Endothelial cell of umbilical vein (primary cell): ENCODE data around the gene GATA1. TPM values are rescaled to one million over a fixed set of nuclear protein-coding genes. Genes with fewer than 3 reads are reported as not detected.

Experiments used
- BruUV-seq: library from RNA; stranded (reverse); fragments of 400-500 nt; replicated peaks from 2 replicates; lab custom pipeline; 2021; lab: Mats Ljungman, UMichigan
- CTCF ChIA-PET: fragments of 300-600, 350-600 bp; sonication (Branson Sonifier 250); formaldehyde crosslinking; loops from one replicate; lab custom pipeline; 2021; ENCODE audit warnings: antibody characterized with exemption, inconsistent platforms; lab: Charles Lee
- POLR2A ChIA-PET: fragments of 300-600, 350-600 bp; sonication (Branson Sonifier 250); formaldehyde crosslinking; loops from one replicate; lab custom pipeline; 2021; ENCODE audit warnings: antibody characterized with exemption, inconsistent platforms; lab: Charles Lee
- DNase-seq: peaks from one replicate; pipeline ENCODE4 v3.0.0-alpha.2; 2011; ENCODE audit warnings: low read depth, low spot score
- FAIRE-seq: peaks from 2 replicates; lab custom pipeline; 2011; peaks lifted over from hg19 to GRCh38; lab: Jason Lieb, UNC
- H2AFZ ChIP-seq: 2 replicates; pipeline ENCODE4 v1.6.0; 2012; ENCODE audit warnings: low read depth, low read length, control low read depth, inconsistent platforms
- H3K27ac ChIP-seq: 2 replicates; pipeline ENCODE4 v1.5.1; 2011; ENCODE audit warnings: low read depth, mild to moderate bottlenecking, control low read depth, low read length, moderate library complexity; ENCODE audit not compliant: insufficient read depth
- H3K27me3 ChIP-seq, 2 experiments: 2 replicates each; pipeline versions ENCODE4 v1.6.0 to v1.6.1; 2011; ENCODE audit warnings: low read length in 2 of 2, mixed read lengths in 1 of 2; ENCODE audit not compliant: control insufficient read depth in 2 of 2, insufficient read depth in 2 of 2
- H3K36me3 ChIP-seq, 2 experiments: 2 replicates in 1 of 2; 3 replicates in 1 of 2; pipeline ENCODE4 v1.5.1; 2011; ENCODE audit warnings: low read length in 2 of 2, mild to moderate bottlenecking in 1 of 2, moderate library complexity in 1 of 2; ENCODE audit not compliant: control insufficient read depth in 2 of 2, insufficient read depth in 2 of 2; ENCODE audit errors: extremely low read depth in 1 of 2
- H3K4me1 ChIP-seq: 3 replicates; pipeline ENCODE4 v1.5.1; 2011; ENCODE audit warnings: mild to moderate bottlenecking, low read length; ENCODE audit not compliant: control insufficient read depth, insufficient read depth; ENCODE audit errors: extremely low read depth
- H3K4me2 ChIP-seq: 2 replicates; pipeline ENCODE4 v1.6.1; 2011; ENCODE audit warnings: low read length, control low read depth, mixed read lengths; ENCODE audit not compliant: insufficient read depth
- H3K4me3 ChIP-seq, 3 experiments: fragments of 200-600 bp in 1 of 3; sonication (generic), shearing (Covaris generic) in 1 of 3; replicated peaks in 1 of 3; 2 replicates each; pipeline ENCODE4 v1.5.1; 2011 to 2016; ENCODE audit warnings: control low read depth in 3 of 3, low read length in 3 of 3, mild to moderate bottlenecking in 2 of 3, inconsistent platforms in 1 of 3, low read depth in 1 of 3, moderate library complexity in 1 of 3; ENCODE audit not compliant: insufficient read depth in 1 of 3
- H3K79me2 ChIP-seq: 2 replicates; pipeline ENCODE4 v1.6.0; 2012; ENCODE audit warnings: low read length, inconsistent platforms; ENCODE audit not compliant: control insufficient read depth, insufficient read depth
- H3K9ac ChIP-seq: replicated peaks from 2 replicates; pipeline ENCODE3; 2011; ENCODE audit warnings: low read length, control low read depth; ENCODE audit not compliant: insufficient read depth; ENCODE audit errors: extremely low read depth
- H3K9me1 ChIP-seq: replicated peaks from 3 replicates; pipeline ENCODE4 v1.6.0; 2011; ENCODE audit warnings: mild to moderate bottlenecking, low read length; ENCODE audit not compliant: control insufficient read depth, insufficient read depth; ENCODE audit errors: extremely low read depth
- H3K9me3 ChIP-seq: replicated peaks from 2 replicates; pipeline ENCODE4 v1.5.1; 2012; ENCODE audit warnings: low read length, inconsistent platforms; ENCODE audit not compliant: control insufficient read depth, insufficient read depth
- H4K20me1 ChIP-seq: replicated peaks from 2 replicates; pipeline ENCODE3; 2011; ENCODE audit warnings: mild to moderate bottlenecking, low read length; ENCODE audit not compliant: control insufficient read depth, insufficient read depth; ENCODE audit errors: extremely low read depth
- EZH2 ChIP-seq: IDR thresholded peaks from 2 replicates; pipeline ENCODE4 v1.6.1; 2012; ENCODE audit warnings: borderline replicate concordance, low read depth, mild to moderate bottlenecking, moderate library complexity, low read length, inconsistent platforms; ENCODE audit not compliant: severe bottlenecking
- FOS ChIP-seq: IDR thresholded peaks from 2 replicates; pipeline ENCODE4 v1.6.1; 2011; ENCODE audit warnings: mild to moderate bottlenecking, low read length, moderate library complexity, borderline replicate concordance; ENCODE audit not compliant: insufficient read depth
- GATA2 ChIP-seq: IDR thresholded peaks from 2 replicates; pipeline ENCODE4 v1.7.0; 2011; ENCODE audit warnings: low read depth, mild to moderate bottlenecking, moderate library complexity, mixed read lengths, low read length; ENCODE audit not compliant: insufficient read length, insufficient read depth
- JUN ChIP-seq: IDR thresholded peaks from 2 replicates; pipeline ENCODE4 v1.6.1; 2011; ENCODE audit warnings: borderline replicate concordance, low read depth; ENCODE audit not compliant: insufficient read length, insufficient read depth
- MYC ChIP-seq: IDR thresholded peaks from one replicate; pipeline ENCODE4 v1.6.1; 2011; ENCODE audit warnings: mild to moderate bottlenecking, low read depth, low read length
- POLR2A ChIP-seq: IDR thresholded peaks from 2 replicates; pipeline ENCODE4 v1.6.1; 2012; ENCODE audit warnings: low read depth, mild to moderate bottlenecking, control low read depth, low read length
- POLR2AphosphoS5 ChIP-seq: IDR thresholded peaks from 2 replicates; pipeline ENCODE4 v1.6.1; 2012; ENCODE audit warnings: low read depth, mild to moderate bottlenecking, control low read depth, low read length, moderate library complexity; ENCODE audit not compliant: insufficient read depth
- dilution Hi-C: fragments of 300-500 bp; cut with MboI; formaldehyde crosslinking; loops from one replicate; pipeline ENCODE4 v1.15.0; 2019; ENCODE audit warnings: low sequenced_read_pairs; ENCODE audit not compliant: extremely low pct_ligation_motif_present
- intact Hi-C: fragments of 100-400 bp; cut with micrococcal nuclease; formaldehyde crosslinking; loops from one replicate; pipeline ENCODE4 v1.10.0; 2022
- polyA plus RNA-seq, 4 experiments: library from polyadenylated mRNA; depleted of rRNA in 3 of 4; stranded (reverse) in 3 of 4; unstranded in 1 of 4; fragments of >200 nt; gene quantifications; 2 replicates each; pipeline versions ENCODE4 v1.2.1 to v1.2.3, GENCODE V29; 2011 to 2012; ENCODE audit warnings: missing spikeins in 1 of 4
- total RNA-seq: library from RNA; stranded (reverse); gene quantifications from 2 replicates; pipeline ENCODE4 v1.2.3, GENCODE V29; 2021
- TF ChIP-seq, protein P1 (sequence below), 2 donors: IDR thresholded peaks; 1 replicate in 1 of 2; 2 replicates in 1 of 2; pipeline ENCODE4 v1.5.1; 2011; ENCODE audit warnings: low read length in 2 of 2, mild to moderate bottlenecking in 2 of 2, moderate library complexity in 2 of 2, control low read depth in 1 of 2, inconsistent platforms in 1 of 2, low read depth in 1 of 2; ENCODE audit not compliant: insufficient read depth in 1 of 2; ENCODE audit errors: extremely low read depth in 1 of 2
- TF ChIP-seq, protein P2 (sequence below): IDR thresholded peaks from 2 replicates; pipeline ENCODE4 v1.6.1; 2011; ENCODE audit not compliant: insufficient read depth, insufficient read length

Gene GATA1
- total and polyA plus RNA-seq, 2 donors (not counting 3 experiments of a cell fraction or from before 2014, with no cell fraction given): not detected

DNA sequence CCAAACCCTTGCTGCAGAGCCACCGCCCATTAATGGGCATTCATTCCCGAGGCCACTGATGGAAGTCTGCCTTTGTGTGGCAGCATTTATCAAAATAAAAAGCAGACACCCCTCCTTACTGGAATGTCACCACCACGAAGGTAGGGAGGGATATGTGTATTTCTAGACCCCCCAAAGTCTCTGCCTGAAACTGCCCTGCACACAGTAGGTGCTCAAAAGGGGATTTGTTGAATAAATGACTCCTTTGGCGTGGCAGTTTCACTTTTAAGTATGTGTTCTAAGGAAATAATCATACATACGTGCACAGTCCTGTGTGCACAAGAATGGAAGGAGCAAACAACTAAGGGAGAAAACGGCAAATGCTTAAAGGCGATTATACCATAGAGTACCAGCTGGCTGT, 48.5 kb upstream of the GATA1 start:
- no peaks in the 10 kb centered on the region for H3K27me3 ChIP-seq
- H3K9ac ChIP-seq: peak overlapping the region; percentile 66
- peak overlapping the region; percentile 72 for H2AFZ ChIP-seq
- H3K36me3 ChIP-seq: no peaks in the 10 kb centered on the region
- peaks cover 3% of the 10 kb centered on the region for H3K4me1 ChIP-seq
- dilution Hi-C loops (no loop called here), intact Hi-C loops (loop anchor here (1.0 to 2.0 kb wide), 4 partner anchors 42 to 159 kb away; partner anchors contain the start of genes PQBP1, SUV39H1 and TIMM17B)
- no peaks in the 10 kb centered on the region for H3K79me2 ChIP-seq
- no peaks in the 10 kb centered on the region for H4K20me1 ChIP-seq
- BruUV-seq: no TSS peak
- ChIA-PET CTCF (interaction anchor here (1.0 kb wide), 1 partner anchor 89 kb away, joined by 3 read pairs; no protein-coding TSS in a partner anchor), POLR2A (interaction anchor here (0.7 to 1.4 kb wide), 2 partner anchors 64 to 159 kb away, joined by 3 to 5 read pairs; partner anchors contain the start of genes HDAC6, PQBP1 and TIMM17B)
- peak overlapping the region; percentile 39 for H3K4me2 ChIP-seq
- H3K9me1 ChIP-seq: no peaks in the 10 kb centered on the region
- TF ChIP-seq JUN (no peak), MYC (no peak), EZH2 (no peak), GATA2 (no peak), POLR2A (no peak), FOS (no peak), POLR2AphosphoS5 (no peak)
- TF ChIP-seq, protein P1, sequence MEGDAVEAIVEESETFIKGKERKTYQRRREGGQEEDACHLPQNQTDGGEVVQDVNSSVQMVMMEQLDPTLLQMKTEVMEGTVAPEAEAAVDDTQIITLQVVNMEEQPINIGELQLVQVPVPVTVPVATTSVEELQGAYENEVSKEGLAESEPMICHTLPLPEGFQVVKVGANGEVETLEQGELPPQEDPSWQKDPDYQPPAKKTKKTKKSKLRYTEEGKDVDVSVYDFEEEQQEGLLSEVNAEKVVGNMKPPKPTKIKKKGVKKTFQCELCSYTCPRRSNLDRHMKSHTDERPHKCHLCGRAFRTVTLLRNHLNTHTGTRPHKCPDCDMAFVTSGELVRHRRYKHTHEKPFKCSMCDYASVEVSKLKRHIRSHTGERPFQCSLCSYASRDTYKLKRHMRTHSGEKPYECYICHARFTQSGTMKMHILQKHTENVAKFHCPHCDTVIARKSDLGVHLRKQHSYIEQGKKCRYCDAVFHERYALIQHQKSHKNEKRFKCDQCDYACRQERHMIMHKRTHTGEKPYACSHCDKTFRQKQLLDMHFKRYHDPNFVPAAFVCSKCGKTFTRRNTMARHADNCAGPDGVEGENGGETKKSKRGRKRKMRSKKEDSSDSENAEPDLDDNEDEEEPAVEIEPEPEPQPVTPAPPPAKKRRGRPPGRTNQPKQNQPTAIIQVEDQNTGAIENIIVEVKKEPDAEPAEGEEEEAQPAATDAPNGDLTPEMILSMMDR (IDR thresholded peaks at IDR 0.05; ENCODE audit: extremely low read depth in 1 of 2, insufficient read depth in 1 of 2, low read depth in 1 of 2, low read length in 2 of 2): no peak
- TF ChIP-seq, protein P2, sequence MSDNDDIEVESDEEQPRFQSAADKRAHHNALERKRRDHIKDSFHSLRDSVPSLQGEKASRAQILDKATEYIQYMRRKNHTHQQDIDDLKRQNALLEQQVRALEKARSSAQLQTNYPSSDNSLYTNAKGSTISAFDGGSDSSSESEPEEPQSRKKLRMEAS: no peak
- peak overlapping the region in 2 of 3 experiments; percentile 45 to 58 for H3K4me3 ChIP-seq
- FAIRE-seq (no peak), DNase-seq (no peak)
- peak overlapping the region; percentile 64 for H3K27ac ChIP-seq
- H3K9me3 ChIP-seq: no peaks in the 10 kb centered on the region
